Stimulated activated CD8-positive, alpha-beta memory T cell treated with anti-CD3 and anti-CD28 coated beads, Interleukin-12 subunit alpha, Interleukin-12 subunit beta, amount 100 ng/mL, for 4 hours (primary cell): ENCODE data around the gene EIF5AL1.
"Not testable (repeated sequence)": the region's sequence is repeated elsewhere in the genome, so short reads cannot be mapped to it uniquely, and the experiment has no call there.

Experiments used
- DNase-seq: peaks from one replicate; pipeline ENCODE4 v3.0.0-alpha.2; 2020; ENCODE audit warnings: low read depth

Gene EIF5AL1

DNA sequence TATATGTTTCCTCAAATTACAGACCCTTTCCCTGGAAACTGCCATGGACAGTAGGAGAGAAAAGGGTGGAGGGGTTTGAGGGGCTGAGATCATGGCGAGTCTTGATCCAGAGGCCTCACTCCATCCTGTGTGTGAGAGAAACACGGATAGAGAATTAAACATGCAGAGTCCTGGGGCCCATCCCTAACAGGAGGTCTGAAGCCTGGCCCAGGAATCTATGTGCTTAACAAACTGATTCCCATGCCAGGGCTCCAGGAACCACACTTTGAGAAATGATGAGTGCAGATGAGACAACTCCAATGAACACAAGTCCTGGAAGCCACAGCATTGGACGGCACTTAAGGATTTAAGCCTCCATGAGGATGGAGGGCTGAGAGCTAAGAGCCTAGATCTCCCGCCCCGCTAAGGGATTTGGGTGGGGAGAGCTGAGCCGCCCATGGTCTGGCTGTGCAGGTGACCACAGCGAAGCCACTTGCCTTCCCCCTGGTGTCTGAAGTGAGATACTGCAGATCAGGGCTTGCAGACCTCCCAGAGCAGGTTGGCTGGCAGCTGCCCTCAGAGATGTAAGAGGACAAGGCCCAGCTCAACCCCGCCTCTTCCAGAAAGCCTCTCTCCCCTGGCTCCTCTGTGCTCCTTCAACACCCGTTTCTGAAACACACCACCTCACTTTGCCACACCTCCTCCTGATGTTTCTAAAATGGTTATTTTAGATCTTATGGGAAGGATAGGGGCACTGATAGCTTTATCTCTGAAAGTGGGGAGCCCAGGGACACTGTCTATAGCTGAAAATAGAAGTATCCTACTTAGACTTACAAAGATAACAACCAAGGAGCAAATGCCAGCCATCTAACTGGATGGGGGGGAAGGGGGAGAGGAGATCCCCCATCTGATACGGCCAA, 24.8 kb upstream of the EIF5AL1 start:
- DNase-seq, result no peak

DNA sequence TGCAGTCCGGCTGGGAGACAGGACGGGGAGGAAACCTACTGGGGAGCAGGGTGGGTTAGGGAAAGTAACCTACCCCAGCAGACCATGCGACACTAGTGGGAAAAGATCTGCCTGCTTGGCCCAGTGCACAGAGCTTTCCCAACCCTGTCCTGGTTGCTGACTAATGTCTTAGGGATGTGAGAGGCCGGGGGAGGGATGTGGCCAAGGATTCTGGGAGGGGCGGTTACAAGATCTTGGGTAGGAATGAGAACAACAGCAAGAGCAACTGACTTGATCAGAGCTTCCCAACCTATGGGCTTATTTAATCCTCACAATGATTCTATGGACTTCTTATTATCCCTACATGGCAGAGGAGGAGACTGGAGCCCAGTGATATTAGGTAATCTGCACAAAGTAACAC, 24.0 kb upstream of the EIF5AL1 start:
- no peak for DNase-seq

DNA sequence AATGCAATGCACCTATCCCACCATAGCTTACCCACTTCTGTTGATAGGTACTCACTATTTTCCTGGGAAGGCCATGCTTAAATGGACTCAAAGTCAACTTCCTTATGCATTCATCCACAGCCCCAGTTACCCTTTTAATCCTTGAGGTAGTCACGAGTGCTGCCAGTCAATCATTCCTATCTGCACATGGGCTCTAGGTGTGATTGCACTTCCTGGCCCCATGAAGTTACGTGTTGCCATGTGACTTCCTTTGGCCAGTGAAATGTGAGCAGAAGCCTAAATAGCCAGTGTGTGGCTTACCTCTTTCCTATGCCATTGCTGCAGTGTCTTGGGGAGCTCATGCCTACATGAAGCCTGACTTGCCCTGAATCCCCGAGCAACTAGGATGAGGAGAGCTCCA, 23.5 kb upstream of the EIF5AL1 start:
- no peak for DNase-seq

DNA sequence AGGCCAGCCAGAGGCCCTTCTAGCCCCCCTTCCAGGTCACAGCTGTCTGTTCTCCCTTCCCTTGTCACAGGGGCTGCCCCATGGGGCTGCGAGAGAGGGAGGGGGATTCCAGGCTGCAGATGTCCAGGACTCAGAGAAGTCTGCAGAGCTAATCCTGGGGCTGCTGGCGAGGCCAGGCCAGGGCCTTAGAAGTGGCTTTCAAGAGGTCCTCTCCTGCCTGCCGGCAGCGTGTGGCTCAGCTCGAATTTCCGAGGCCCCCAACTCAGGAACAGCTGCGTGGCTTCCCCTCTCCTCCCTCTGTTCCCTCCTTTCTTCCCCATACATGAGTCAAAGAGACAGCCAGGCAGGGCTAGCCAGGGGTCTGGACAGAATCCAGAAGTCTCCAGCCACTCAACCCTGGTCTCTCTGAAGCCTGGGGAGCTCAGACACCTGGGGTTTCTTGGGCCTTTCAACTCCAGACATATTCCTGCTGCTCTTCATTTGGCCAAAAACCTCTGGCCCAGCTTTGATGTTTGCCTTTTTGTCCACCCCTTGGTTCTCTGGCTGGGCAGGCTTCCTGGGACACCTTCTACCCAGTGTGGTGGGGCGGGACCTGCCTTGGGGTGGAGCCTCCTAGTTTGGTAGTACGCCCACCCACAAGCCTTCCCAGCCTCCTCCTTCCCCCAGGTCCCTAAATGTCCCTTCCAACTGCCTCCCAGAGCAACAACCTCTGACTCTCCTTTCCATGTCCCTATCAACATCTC, 21.8 kb upstream of the EIF5AL1 start:
- DNase-seq, result no peak

DNA sequence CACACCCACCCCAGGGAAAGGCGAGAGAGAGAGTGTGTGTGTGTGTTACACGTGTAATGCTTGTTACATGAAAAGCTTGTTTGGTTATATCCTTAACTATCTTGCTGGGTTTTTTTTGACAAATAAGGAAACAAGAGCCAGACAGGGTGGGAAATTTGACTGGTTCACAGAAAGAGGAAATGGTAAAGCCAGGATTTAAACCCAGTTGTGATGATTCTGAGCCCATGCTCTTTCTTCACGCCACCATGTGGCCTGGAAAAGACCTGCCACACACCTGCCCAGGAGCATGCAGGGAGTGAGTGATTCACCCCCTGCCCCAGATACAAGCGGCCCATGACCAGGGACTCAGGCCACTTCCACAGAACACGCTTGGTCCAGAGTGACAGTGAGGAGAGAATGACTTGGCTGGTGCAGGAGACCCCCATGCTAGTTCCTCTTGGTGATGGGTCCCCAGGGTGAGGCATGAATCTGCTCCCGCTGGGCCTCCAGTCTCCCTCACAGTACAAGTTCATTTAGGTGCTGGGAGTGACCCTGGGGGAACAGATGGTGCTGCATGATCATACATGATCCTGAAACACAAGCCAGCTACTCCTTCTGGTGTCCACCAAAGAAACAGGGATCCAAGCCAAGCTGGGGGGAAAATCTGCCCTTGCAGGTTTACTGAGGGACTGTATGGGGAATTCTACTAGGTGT, 21.0 kb upstream of the EIF5AL1 start:
- no peak for DNase-seq

DNA sequence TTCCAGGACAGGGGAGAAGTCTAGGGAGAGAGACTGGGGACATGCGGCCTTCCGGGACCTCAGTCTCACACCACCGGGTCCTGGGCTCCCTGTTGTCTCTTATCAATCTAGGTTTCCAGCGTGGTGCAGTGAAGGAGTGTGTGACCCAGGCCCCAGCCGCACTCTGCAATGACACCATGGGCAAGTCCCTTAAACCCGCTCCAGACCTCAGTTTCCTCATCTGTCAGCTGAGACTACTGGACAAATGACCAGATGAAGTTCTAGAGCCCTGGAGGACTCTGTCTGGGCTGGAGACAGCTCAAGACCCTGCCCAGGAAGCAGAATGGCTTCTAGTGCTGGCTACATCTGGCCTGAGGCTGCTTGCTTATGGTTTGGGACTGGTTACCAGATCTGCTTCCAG, 20.1 kb upstream of the EIF5AL1 start:
- no peak for DNase-seq

DNA sequence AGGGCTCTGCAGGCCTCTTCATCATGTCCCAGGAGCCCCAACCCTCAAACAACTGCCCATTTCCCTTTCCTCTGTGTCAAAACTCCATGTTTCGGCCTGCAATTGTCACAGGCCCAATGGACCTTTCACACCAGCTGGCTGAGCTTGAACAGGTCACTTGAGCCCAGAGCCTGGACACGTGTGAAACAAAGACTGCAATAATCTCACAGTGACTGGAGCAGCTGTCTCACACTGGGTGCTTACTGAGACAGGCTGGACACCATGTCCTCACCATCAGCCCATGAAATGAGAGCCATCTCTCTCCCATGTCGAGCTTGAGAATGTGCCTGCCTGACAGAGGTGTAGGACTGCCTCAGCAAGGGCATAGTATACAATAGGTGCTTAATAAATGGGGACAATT, 19.5 kb upstream of the EIF5AL1 start:
- DNase-seq, result no peak

DNA sequence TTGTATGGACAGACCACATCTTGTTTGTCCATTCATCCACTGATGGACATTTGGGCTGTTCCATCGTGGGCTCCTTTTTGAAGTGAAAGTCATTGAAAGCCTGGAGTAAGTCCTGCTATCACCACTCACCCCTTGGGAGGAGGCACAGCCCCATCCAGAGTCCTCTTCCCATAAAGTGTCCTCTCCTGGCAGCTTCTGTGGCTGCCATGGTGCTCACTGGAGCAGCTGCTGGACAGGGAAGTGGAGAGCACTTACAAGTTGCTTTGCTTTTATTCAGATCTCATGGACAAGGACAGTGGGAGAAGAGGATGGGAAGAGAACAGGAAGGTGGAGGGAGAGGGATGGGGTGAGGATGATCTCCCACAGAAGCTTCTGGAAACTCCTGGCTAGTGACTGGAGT, 18.5 kb upstream of the EIF5AL1 start:
- no peak for DNase-seq

DNA sequence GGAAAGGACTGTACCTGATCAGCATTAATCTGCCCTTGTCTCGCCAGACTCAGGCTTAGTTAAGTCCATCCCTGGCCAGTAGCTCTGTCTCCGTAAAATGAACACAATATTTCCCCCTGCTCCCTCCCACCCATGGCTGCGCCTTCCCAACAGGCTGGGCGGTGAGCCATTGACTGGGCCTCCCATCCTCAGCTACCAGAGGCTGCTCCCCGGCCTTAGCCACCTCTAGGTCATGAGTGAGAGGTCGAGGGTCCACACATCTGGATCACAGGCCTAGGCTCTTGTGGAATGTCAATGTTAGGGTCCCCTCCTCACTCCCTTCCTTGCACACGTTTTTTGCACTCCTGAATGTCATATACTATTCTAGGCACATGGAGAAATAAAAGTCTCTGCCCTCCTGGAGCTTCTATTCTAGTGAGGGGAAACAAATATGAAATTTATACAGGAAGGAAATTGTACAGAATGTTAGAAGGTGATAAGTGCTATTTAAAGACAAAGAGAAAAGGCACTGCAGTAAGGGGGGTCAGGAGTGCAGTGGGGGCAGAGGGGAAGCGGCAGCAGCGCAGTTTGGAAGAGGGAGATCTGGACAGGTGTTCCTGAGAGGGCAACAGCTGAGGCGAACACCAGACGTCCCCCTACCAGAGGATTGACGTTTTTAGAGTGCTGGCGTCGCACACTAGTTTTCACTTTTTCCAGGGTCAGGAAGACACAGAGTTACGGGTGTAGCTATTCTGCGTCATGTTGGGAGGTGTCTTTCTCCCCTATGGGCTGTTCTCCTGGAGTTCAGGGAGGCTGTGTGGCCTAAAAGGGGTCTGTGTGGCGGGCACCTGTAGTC, 17.2 kb upstream of the EIF5AL1 start:
- no peak for DNase-seq

DNA sequence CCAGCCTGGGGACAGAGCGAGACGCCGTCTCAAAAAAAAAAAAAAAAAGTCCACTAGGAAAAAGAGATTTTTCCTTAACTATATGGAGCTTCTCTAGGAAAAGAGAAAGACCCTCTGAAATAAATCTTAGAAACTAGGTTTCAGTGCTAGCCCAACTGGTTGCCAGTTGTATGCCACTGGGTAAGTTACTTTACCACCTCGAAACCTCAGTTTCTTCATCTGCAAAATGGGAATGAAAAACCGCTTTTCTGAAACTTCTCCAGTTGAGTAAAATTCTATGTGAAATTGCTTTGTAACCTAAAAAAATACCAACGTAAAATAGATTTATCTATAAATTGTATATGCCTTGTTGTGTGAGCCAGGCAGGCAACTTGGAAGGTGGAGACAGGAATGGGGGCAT, 16.5 kb upstream of the EIF5AL1 start:
- no peak for DNase-seq

DNA sequence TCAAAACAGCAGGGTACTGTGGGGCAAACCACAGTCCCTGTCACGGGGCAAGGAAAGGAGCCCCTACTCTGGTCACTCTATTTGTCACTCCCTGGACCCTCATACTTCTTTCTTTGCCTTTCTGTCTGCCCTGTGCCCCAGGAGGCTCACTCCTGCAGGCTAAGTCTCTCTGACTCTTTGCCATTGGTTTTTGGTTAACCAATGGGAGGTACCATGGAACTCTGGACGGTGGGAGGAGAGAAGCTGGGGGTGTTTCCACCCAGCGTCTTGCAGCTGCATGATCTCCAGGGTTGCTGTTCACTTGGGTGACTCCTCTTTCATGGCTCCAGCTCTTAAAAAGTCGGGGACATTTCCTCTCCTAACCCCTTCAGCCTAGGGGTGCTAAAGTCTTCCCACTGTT, 15.4 kb upstream of the EIF5AL1 start:
- DNase-seq, result no peak

DNA sequence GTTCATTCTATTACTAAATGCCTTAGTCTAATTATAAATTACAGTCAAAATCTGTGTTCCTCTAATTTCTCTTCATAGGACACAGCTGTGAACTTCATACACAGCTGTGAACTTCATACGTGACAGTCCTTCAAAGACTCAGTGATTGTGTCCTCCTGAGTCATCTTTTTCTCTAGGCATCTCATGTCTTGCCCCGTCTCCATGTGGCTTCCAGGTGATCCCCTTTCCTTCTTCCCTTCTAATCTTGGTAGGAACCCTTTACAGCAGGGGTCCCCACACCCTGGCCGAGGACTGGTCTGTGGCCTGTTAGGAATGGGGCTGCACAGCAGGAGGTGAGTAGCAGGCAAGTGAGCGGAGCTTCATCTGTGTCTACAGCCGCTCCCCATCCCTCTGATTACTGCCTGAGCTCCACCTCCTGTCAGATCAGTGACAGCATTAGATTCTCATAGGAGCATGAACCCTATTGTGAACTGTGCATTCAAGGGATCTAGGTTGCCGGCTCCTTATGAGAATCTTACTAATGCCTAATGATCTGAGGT, 14.0 kb upstream of the EIF5AL1 start:
- DNase-seq, result no peak

DNA sequence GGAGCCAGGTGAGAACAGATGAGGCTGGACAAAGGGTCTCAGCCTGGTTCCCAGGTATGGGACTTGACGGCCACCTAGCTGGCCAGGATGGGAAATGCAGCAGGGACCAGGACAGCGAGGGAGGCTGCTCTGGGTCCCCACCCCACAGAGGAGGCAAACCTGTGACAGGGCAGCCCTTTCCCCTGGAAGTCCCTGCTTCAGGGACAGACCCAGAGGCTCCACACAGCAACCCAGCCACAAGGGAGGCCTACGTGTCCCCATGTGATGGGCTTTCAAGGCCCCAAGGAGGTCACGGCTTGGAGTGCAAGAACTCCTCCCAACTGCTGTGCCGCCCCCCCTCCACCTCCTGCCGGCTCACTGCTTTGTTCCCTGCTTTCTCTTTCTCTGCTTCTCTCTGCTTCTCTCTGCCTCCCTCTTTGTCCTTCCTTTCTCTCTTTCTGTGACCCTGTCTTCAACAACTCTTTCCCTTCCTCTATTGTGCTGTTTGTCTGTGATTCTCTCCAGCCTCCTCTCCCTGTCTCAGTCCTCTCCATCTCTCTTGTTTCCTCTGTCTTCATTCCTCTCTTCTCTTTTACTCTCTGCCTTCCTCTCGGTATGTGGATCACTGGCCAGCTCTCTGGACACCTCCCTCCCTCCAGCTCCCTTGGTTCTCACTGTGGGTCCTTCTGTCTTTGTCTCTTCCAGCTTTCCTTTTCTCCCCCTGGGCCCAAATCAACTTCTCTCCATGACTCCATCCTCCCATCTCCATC, 9.6 kb upstream of the EIF5AL1 start:
- no peak for DNase-seq

DNA sequence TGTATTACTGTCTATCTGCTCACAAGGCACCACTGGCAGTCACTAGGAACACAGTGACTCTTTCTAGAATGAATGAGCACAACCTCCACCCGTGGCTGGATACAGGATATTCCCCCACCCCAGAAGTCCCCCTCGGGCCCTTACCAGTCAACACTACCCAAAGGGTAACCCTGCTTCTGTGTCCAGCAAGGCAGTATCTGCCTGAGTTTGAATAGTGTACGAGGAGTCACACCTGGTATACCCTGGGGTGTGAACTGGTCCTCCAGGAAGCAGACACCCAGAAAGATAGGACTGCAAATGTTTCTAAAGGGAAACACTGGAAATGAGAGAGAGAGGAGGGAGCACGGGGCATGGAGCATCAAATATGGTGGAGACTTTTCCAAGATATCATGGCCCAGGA, 8.5 kb upstream of the EIF5AL1 start:
- not testable (repeated sequence) for DNase-seq

DNA sequence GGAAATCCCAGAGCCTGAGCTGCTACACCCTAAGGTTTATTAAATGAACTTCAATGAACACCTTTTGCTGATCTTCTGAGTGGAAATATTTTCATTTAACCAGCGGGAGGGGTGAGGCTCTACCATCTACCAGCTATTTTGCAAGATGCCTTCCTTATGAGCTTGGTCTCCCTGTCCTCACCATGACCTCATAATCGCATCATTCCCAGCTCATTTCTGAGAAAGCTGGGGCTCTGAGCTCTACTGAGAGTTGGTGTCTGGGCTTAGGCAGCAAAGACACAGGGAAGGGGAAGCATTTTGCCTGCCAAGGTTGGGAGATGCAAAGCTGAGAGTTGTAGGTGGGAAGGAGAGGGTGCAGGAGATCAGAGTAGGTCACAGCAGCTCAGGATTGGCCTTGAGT, 7.8 kb upstream of the EIF5AL1 start:
- DNase-seq, result not testable (repeated sequence)

DNA sequence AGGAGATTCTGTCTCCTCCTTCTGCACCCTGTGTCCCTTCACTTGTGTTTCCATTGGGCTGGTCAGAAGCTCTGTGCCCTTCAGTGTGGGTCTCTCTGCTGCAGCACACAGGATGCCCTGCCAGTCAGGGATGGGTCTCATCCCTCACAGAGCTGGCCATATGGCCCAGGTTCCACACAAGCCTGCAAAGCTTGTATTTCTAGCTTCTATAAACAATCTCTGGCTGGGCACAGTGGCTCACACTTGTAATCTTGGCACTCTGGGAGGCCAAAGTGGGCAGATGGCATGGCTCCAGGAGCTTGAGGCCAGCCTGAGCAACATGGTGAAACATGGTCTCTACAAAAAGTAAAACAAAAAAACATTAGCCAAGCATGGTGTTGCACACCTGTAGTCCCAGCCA, 7.0 kb upstream of the EIF5AL1 start:
- not testable (repeated sequence) for DNase-seq

DNA sequence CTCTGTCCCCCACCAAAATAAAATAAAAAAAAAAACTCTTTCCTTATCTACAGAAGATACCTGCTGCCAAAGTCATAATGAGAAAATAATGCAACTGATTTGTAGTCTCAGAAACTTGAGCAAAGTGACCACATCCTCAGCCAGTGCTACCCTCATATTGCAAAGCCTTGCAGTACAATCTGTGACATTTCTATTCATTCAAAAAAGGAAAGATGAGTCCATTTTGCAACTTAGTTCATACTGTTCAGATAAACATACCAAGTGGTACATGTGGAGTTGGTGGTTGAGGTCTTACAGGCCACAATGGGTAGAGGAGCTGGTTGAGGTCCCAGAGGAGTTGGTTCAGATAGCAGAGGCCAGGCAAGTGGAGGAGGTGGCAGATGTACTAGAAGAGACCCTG, 6.5 kb upstream of the EIF5AL1 start:
- no peak for DNase-seq

DNA sequence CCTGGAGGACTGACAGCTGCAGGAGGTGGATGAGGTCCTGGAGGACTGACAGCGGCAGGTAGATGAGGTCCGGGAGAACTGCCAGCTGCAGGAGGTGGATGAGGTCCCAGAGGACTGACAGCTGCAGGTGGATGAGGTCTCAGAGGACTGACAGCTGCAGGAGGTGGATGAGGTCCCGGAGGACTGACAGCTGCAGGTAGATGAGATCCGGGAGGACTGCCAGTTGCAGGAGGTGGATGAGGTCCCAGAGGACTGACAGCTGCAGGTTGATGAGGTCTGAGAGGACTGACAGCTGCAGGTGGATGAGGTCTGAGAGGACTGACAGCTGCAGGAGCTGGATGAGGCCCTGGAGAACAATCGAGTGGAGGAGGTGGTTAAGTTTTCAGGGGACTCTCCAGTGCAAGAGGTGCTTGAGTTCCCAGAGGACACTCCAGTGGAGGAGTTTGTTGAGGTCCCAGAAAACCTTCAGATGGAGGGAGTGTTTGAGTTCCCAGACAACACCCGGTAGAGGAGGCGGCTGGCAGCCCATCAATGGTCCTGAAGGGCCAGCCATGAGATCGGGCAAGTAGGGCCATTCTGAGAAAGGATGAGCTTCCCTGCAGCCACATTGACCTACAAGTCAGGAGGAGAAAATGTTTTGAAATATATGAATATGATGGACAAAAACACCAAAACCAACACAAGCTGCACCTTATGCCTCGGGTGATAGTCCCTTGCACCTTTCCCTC, 4.7 kb upstream of the EIF5AL1 start:
- DNase-seq, result no peak

DNA sequence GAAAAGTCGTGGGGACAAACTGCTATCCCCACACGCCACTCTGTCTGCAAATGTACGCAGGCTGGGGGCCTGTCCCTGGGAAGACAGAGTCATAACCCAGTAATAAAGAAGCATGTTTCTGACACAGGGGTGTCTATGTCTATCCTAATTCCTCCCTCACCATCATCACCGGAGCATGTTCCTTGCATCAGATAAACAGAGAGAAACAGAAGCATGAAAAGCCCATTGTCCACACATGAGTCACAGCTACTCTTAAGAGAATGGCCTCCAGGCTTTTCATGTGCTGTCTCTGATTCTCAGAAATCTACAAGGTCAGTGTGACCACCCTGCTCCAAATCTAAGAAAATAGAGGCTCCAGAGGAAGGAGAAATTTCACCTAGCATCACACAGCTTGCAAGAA, 4.1 kb upstream of the EIF5AL1 start:
- DNase-seq, result not testable (repeated sequence)

DNA sequence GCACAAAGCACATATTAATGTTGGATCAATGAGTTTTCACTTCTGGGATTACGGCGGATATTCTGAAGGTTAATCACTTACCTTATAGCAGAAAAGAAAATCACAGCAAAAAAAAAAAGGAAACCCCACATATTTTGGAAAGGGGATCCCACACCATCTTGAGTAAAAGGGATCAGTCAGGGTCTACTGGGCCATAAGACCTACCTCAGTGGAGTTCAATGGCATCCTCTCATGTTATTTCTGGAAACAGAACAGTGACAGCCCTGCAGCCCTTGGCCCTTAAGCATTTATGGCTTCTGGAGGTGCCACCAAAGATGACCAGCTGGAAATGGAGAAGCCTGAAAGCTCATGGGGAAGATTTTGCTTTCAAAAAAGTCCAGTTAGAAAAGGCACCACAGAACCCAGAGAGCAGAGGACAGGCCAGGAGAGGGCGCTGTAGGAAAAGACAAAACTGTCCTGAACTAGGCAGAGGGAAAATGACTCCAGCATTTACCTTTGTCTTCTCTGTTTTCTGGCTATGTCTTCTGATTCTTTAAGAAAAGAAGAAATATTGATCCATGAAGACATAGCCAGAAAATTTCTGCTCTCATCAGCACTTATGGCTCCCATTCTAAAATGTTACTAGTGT, 2.9 kb upstream of the EIF5AL1 start:
- not testable (repeated sequence) for DNase-seq
